Measurements from ENCODE around the gene ASIC3. TPM values are rescaled to one million over a fixed set of nuclear protein-coding genes. Genes with fewer than 3 reads are reported as not detected.

Gene ASIC3
- polyA plus RNA-seq, 1 donor, result 2.3 TPM

DNA sequence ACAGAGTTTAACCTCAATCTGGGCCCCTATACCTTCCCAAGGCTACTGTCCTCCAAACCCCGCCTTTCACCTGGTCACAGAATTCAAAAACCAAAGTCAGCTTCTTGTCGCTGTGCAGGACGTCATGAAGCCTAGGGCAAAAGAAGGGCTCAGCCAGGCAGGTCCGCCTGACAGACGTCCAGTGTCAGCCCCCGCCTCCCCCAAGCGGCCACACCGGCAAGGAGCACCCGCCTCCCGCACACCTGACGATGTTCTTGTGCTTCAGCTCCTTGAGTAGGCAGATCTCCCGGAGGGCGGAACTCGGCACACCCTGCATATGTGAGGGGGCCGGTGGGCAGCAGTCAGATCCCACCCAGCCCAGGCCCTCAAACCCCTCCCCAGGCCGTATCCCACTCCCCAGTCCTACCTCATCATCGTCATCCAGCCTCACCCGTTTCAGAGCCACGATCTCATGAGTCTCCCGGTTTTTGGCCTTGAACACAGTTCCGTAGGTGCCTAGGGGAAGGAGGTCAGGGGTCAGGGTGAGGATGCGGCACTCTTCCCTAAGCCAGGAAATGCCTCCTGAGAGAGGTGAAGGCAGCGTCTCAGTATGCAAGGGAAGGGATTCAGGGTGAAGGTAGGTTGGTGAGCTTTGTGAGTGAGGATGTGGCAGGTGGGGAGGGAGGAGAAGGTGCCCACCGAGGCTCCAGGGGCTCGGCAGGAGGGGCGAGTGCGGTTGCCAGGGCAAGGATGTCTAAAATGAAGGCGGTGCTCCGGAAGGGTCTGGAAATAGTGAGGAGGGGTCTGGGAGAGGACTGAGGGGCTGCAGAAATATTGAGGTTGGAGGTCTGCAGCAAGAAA lies 8.6 kb downstream of the ASIC3 start:
- DNase-seq, result no peak

DNA sequence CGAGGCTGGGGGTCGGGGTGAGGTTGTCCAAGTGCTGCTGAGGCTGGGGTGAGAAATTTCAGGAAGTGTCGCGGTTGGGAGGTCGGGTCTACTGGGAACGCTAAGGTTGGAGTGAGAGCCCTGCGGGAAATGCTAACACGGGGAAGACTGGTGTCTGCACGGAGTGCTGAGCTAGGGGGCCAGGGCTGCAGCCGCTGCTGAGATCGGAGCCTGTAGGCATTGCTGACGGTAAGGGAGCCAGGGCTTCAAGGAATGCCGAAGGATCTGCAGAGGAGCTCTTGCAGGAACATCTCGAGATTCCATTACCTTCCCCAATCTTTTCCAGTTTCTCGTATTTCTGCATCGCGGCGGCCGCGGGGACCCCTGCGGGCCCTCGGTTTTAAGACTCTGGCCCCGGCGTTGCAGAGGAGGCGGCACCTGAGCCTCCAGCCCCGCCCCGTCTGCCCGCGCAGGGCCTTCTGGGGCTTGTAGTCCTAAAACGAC lies 9.2 kb downstream of the ASIC3 start, which contains the start of gene CDK5:
Gene CDK5 (minus strand): TSS at position 392 of the 483 bp plus-strand sequence. CDS start 49 bp downstream, at position 343.
- DNase-seq, result no peak

DNA sequence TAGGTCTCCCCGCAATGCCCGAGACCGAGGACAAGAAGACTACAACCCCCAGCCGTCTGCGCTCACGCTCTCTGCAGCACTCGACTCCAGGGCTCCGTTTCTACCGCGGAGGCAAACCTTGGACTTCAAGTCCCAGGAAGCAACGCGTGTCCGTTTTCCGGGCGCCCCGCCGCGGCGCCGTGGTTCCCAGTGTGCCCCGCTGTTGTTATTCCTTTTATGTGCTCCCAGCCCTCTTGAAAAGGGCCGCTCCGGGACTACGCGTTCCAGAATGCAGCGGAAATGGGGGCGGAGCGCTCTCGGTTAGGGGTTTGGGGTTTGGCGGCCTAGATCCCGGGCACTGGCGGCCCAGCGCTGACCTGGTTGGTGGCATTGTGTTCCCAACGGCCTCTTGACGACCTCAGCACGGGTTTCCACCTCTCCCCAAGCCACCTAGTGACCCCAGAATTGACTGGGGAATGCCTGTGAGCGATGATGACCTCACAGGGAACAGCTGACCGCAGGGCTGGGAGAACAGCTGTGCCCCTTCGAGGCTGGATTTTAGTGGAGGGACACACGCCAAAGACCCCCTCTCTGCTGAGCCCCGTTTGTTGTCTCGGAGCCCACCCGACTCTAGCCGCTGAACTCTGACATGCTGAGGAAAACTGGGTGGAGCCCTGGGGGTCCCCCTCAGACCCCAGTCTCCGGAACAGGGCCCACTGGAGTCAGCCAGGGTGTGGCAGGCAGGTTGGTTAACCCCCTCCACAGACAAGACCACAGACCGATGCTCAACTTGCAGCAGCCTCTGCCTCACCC lies 9.9 kb downstream of the ASIC3 start:
- DNase-seq, result peak; percentile 98

DNA sequence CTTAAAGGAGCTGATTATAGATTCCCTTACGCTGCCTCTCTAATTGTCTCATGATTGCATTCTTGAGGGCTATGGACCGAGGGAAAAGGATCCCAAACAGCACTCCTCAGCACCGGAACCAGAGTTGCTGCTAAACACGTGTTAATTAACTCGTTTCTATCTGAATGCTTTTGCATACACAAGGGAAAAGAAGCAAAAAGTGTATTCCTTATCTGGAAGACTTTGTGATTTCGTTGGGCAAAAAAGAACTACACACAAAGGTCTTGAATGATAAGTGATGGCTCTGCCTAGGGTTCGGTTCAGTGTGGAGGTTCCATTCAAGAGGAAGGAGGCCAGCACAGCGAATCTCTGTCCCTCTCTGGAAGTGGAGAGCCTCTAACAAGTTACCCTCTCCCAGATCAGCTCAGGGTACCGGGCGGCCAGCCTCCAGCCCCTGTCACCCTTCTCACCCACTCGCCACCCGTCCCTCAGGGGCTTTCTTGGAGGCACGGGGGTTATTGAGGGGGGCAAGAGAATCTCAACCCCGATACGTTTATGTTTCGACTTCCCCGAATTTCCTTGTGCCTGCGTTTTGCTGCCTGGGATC lies 10.5 kb downstream of the ASIC3 start:
- DNase-seq, result no peak

DNA sequence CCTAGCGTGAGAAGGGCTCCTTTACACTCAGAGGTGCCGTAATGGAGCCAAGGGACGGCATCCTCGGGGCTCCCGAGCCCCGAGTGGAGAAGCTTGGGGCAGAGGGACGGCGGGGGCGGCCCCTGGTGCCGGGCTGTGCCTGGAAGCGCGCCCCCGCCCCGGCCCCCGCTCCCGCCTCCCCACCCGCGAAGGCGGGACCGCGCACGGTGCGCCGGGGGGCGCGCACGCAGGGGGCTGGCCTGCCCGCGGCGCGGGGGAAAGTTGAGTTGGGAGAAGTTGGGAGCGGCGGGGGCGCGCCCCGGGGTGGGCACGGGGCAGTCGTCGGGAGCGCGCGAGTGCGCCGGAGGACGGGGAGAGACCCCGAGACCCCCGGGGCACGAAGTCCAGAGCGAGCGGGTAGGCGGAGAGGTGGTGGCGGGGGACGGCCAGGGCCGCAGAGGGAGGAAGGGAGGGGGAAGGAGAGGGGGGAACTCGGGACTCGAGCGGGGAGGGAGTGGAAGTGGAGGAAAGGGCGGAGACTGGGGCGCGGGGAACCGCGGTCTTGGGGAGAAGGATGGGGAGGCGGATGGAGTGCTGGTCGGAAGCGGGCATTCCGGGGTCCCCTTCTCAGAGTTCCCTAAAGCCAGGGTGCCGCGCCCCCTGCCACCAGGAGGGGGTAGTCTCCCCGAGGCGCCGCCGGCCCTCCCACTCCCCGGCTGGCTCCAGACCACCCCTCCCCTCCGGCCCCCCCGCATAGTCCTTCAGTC lies 11.2 kb downstream of the ASIC3 start, which contains the start of gene SLC4A2:
Gene SLC4A2 (plus strand): TSS at position 223 of the 746 bp plus-strand sequence. CDS start 2,399 bp downstream, outside the sequence.
- DNase-seq, result peak; percentile 87

GRCh38 chr7:151060113-151060415 lies 11.7 kb downstream of the ASIC3 start:
- DNase-seq, result no peak

GRCh38 chr7:151060416-151061212 lies 12.3 kb downstream of the ASIC3 start:
- DNase-seq, result no peak

- DNase-seq, result no peak
Measured at GRCh38 chr7:151061213-151062110, 13.1 kb downstream of the ASIC3 start.

GRCh38 chr7:151062111-151062398 lies 13.7 kb downstream of the ASIC3 start:
- DNase-seq, result no peak

- DNase-seq, result peak; percentile 77
Measured at GRCh38 chr7:151062399-151063211, 14.3 kb downstream of the ASIC3 start.

GRCh38 chr7:151063212-151063561 lies 14.9 kb downstream of the ASIC3 start:
- no peak for DNase-seq

GRCh38 chr7:151064454-151064853 lies 16.1 kb downstream of the ASIC3 start:
- DNase-seq, result no peak

GRCh38 chr7:151064993-151065392 lies 16.7 kb downstream of the ASIC3 start:
- no peak for DNase-seq

GRCh38 chr7:151065516-151065915 lies 17.2 kb downstream of the ASIC3 start:
- no peak for DNase-seq

DNA sequence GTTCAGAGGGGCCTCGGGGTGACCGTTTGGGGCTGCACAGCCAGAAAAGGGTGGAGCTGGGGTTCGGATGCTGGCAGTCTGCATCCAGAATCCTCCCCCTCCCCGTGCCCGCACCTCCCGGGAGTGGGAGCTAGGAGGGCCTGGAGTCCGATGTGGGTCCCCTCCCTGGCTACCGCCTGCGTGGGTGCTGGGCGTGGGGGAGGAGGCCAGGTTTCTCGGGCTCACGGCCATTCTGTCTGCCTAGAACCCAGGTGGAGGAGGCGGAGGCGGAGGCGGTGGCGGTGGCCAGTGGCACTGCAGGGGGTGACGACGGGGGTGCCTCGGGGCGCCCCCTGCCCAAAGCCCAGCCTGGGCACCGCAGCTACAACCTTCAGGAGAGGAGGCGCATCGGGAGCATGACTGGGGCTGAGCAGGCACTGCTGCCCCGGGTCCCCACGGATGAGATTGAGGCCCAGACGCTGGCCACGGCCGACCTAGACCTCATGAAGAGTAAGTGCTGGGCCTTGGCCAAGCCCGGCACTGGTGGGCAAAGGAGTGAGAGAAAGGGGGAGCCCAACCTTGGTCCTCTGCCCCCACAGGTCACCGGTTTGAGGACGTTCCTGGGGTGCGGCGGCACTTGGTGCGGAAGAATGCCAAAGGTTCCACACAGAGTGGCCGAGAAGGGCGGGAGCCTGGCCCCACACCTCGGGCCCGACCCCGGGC lies 18.1 kb downstream of the ASIC3 start:
- no peak for DNase-seq

GRCh38 chr7:151068069-151068773 lies 19.9 kb downstream of the ASIC3 start:
- no peak for DNase-seq

DNA sequence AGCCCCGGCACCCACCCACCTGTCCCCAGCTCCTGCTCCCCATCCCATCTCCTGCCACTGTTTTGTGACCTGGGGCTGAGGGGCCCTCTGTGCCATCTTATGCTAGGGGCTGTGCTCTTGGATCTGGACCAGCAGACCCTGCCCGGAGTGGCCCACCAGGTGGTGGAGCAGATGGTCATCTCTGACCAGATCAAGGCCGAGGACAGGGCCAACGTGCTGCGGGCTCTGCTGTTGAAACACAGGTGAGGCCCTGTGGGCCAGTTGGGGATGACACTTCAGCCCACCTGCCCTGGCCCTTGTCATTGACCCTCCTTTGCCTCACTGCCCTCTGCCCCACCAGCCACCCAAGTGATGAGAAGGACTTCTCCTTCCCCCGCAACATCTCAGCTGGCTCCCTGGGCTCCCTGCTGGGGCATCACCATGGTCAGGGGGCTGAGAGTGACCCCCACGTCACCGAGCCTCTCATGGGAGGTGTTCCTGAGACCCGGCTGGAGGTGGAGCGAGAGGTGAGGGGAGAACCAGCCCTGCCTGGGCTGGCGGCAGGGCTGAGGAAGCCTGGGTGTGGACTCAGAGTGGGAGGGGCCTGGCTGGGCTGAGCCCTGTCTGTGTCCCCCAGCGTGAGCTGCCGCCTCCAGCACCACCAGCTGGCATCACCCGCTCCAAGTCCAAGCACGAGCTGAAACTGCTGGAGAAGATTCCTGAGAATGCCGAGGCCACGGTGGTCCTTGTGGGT lies 21.7 kb downstream of the ASIC3 start:
- DNase-seq, result no peak

Data from left kidney (tissue), 2 donors.